ENCODE measurements around the gene MOB2.

The MOB2 gene

GRCh38 chr11:1503708-1504104 is 17.1 kb upstream of the MOB2 start:
- no peak for DNase-seq (ENCODE audit: low read depth)

- DNase-seq (ENCODE audit: low read depth) = no peak
These were observed 16.6 kb upstream of the MOB2 start for GRCh38 chr11:1502954-1503707.

GRCh38 chr11:1502168-1502953 is 15.8 kb upstream of the MOB2 start:
- no peak for DNase-seq (ENCODE audit: low read depth)

GRCh38 chr11:1501421-1502167 is 15.0 kb upstream of the MOB2 start:
- DNase-seq (ENCODE audit: low read depth) = no peak

GRCh38 chr11:1500466-1501420 is 14.2 kb upstream of the MOB2 start:
- no peak for DNase-seq (ENCODE audit: low read depth)

GRCh38 chr11:1499899-1500298 is 13.3 kb upstream of the MOB2 start:
- DNase-seq (ENCODE audit: low read depth) = no peak

- no peak for DNase-seq (ENCODE audit: low read depth)
These were observed 12.8 kb upstream of the MOB2 start for GRCh38 chr11:1499261-1499890.

- DNase-seq (ENCODE audit: low read depth) = no peak
These were observed 11.7 kb upstream of the MOB2 start for GRCh38 chr11:1498262-1498661.

GRCh38 chr11:1497600-1497999 is 11.0 kb upstream of the MOB2 start:
- DNase-seq (ENCODE audit: low read depth) = no peak

GRCh38 chr11:1496761-1497095 is 10.1 kb upstream of the MOB2 start:
- DNase-seq (ENCODE audit: low read depth) = no peak

GRCh38 chr11:1496091-1496760 is 9.6 kb upstream of the MOB2 start:
- no peak for DNase-seq (ENCODE audit: low read depth)

- no peak for DNase-seq (ENCODE audit: low read depth)
These were observed 8.1 kb upstream of the MOB2 start for GRCh38 chr11:1494650-1495049.

- DNase-seq (ENCODE audit: low read depth) = no peak
These were observed 7.2 kb upstream of the MOB2 start for GRCh38 chr11:1493650-1494244.

- no peak for DNase-seq (ENCODE audit: low read depth)
These were observed 4.8 kb upstream of the MOB2 start for GRCh38 chr11:1491379-1491778.

GRCh38 chr11:1490651-1491050 is 4.1 kb upstream of the MOB2 start:
- no peak for DNase-seq (ENCODE audit: low read depth)

- DNase-seq (ENCODE audit: low read depth) = no peak
These were observed 2.1 kb upstream of the MOB2 start for GRCh38 chr11:1488575-1489180.

GRCh38 chr11:1487851-1488574 is 1.4 kb upstream of the MOB2 start:
- no peak for DNase-seq (ENCODE audit: low read depth)

- no peak for DNase-seq (ENCODE audit: low read depth)
These were observed 692 bp upstream of the MOB2 start for GRCh38 chr11:1487091-1487850.

GRCh38 chr11:1485504-1485885 is 1.1 kb downstream of the MOB2 start:
- no peak for DNase-seq (ENCODE audit: low read depth)

Data from activated gamma-delta T cell treated with anti-CD3 and anti-CD28 coated beads, Interleukin-2, amount 50 U/mL, for 16 hours (primary cell).